ENCODE data around the gene PPP4R1.
"Not testable (repeated sequence)": the region's sequence is repeated elsewhere in the genome, so short reads cannot be mapped to it uniquely, and the experiment has no call there.

Gene PPP4R1

GRCh38 chr18:9628984-9629383 lies 14.6 kb upstream of the PPP4R1 start:
- no peak for DNase-seq (ENCODE audit: low read depth in 2 of 2)

DNA sequence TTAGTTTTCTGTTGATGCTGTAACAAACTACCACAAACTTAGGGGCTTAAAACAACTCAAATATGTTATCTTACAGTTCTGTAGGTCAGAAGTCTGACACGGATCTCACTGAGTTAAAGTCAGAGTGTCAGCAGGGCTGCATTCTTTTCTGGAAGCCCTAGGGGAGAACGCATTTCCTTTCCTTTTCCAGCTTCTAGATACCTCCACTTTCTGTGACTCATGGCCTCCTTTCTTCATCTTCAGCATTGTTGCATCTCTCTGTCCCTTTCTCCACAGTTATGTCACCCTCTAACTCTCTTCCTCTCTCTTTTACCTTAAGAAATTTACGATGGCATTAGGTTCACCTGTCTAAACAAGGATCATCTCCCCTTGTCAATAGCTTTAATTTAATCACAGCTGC lies 13.3 kb upstream of the PPP4R1 start:
- DNase-seq (ENCODE audit: low read depth in 2 of 2) = no peak

DNA sequence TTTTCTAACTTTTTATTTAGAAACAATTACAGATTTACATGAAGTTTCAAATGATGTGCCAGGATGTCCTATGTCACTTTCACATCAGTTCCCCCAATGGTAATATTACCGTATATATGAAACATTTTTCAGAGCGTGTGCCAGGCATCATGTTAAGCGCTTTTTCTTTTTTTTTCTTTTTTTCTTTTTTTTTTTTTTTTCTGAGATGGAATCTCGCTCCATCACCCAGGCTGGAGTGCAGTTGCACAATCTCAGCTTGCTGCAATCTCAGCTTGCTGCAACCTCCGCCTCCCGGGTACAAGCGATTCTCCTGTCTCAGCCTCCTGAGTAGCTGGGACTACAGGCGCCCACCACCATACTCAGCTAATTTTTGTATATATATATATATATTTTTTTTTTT lies 5.6 kb upstream of the PPP4R1 start:
- DNase-seq (ENCODE audit: low read depth in 2 of 2) = no peak

DNA sequence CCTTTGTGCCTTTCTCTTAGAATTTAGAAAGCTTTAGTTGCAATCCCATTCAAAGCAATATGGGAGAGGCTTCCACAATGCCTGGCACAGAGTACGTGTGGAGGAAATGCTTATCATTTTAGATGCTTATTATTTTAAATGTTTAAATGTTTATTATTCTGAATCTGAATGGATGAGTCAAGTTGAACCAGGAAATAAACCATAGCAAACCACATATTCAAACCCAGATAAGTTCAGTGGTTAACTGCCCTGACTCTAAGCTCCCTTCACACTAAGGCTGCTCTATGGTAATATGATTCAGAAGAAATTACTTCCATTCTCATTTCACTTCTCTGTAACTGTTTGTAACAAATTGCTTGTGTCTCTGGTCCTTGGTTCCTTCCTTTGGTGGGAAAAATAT lies 5.2 kb upstream of the PPP4R1 start:
- DNase-seq (ENCODE audit: low read depth in 2 of 2) = no peak

- no peak for DNase-seq (ENCODE audit: low read depth in 2 of 2)
These were observed 4.7 kb upstream of the PPP4R1 start for GRCh38 chr18:9619056-9619455.

- DNase-seq (ENCODE audit: low read depth in 2 of 2) = no peak
These were observed 2.7 kb upstream of the PPP4R1 start for GRCh38 chr18:9617006-9617542.

- no peak for DNase-seq (ENCODE audit: low read depth in 2 of 2)
These were observed 1.7 kb upstream of the PPP4R1 start for GRCh38 chr18:9616049-9616448.

- DNase-seq (ENCODE audit: low read depth in 2 of 2) = no peak
These were observed 980 bp upstream of the PPP4R1 start for GRCh38 chr18:9615280-9615797.

DNA sequence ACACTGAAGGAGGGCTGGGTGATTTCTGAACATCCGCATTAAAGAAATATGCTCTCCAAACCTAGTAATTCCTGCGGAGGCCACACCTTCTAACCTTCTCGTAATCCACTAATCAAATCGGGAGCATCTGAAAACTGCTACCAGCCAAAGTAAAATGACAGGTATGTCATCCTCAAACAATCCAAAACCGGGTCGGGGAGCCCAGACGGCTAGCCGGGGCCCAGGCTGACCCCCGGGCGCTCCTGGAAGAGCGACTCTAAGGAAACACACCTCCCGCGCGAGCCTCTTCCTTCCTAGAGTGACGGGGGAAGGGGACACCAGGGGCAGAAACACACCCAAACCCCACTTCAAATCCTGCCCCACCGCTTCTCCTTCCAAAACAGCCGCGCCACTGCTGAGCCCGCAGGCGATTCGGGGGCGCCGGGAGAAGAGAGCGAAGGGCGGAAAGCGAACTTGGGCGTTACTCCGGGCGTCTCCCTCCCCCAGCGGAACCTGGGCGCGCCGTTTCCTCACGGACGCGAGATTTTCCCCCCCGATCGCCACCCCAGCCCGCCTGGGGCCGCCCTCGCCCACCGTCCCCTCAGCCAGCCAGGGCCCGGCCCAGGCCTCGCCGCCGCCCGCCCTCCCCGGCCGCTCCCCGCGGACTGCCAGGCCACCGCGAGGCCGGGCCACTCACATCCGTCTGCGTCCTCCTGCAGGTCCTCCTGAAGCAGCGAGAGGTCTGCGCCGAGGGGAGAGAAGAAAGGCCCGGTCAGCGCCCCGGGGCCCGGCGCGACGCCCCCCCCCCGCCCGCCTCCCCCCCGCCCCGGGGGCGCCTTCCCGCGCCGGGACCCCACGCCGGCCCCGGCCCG lies 584 bp downstream of the PPP4R1 start:
- DNase-seq (ENCODE audit: low read depth in 2 of 2) = peak in 1 of 2 donors; percentile 2

DNA sequence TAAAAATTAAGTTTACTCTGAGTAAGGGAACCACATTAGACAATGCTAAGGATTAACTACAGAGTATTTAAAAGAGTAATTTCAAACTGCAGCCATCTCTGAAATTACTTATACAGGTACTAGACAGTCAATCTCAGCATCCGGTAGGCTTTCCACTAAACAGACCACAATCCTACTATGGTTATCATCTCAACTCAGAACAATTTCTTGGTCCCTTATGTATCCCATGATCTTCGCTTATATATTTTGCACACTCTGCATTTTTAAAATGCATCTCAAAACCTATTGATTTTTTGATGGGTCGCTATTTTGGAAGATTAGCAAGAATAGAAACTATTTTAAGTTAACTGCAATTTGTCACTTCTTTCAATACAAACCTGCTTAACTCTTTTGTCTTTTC lies 1.4 kb downstream of the PPP4R1 start:
- DNase-seq (ENCODE audit: low read depth in 2 of 2) = no peak

DNA sequence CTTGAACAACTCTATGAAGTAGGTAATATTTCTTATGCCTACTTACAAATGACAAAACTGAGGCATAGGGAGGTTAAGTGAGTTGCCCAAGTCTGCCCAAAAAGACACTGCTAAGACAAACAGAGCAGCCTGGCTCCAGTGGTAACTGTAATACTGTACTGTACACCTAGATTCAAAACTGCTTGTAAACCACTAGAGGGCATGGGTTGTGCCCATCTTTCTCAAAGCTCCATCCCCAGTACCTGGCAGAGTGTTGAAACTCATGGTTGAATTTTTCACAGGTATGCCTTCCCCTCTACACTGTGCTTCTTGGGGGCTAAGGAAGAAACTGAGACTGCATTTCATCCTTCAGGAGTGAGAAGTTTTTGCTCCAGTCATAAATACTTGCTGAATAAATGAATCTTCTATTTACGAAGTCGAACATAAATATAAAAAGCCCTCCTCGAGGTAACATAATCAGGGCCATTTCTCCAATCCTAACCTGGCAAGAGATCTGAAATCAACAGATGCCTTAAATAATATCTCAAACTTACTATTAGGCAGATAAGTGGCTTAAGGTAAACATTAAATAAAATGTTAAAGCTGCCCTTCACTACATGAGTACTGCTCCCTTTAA lies 2.0 kb downstream of the PPP4R1 start:
- DNase-seq (ENCODE audit: low read depth in 2 of 2) = peak in 1 of 2 donors; percentile 7

GRCh38 chr18:9609190-9609589 lies 5.2 kb downstream of the PPP4R1 start:
- no peak for DNase-seq (ENCODE audit: low read depth in 2 of 2)

GRCh38 chr18:9608728-9609127 lies 5.6 kb downstream of the PPP4R1 start:
- DNase-seq (ENCODE audit: low read depth in 2 of 2) = no peak

- no peak for DNase-seq (ENCODE audit: low read depth in 2 of 2)
These were observed 6.1 kb downstream of the PPP4R1 start for GRCh38 chr18:9608298-9608697.

DNA sequence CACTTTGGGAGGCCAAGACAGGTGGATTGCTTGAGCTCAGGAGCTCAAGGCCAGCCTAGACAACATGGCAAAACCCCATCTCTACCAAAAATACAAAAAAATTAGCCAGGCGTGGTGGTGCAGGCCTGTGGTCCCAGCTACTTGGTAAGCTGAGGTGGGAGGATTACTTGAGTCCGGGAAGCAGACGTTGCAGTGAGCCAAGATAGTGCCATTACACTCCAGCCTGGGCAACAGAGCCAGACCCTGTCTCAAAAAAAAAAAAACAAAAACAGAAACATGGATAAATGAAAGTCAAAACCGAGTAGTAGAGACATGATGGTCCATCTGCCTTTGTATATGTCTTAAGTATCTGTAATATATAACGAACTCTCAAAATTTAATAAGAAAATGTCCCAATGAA lies 7.2 kb downstream of the PPP4R1 start:
- not testable (repeated sequence) for DNase-seq (ENCODE audit: low read depth in 2 of 2)

DNA sequence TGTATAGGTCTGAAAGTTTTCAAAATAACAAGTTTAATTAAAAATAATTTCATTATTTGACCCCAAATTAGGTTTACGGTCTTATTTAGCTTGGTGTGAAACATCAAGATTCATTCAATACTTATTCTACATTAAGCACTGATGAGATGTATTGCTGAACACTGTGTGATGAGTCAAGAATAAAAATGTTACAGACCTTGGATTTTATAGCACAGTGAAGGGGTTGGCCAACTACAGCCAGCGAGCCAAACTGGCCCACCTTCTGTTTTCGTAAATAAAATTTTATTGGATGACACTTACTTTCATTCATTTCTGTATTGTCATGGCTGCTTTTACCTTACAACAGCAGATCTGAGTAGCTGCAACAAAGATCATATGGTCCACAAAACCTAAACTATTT lies 8.3 kb downstream of the PPP4R1 start:
- DNase-seq (ENCODE audit: low read depth in 2 of 2) = no peak

DNA sequence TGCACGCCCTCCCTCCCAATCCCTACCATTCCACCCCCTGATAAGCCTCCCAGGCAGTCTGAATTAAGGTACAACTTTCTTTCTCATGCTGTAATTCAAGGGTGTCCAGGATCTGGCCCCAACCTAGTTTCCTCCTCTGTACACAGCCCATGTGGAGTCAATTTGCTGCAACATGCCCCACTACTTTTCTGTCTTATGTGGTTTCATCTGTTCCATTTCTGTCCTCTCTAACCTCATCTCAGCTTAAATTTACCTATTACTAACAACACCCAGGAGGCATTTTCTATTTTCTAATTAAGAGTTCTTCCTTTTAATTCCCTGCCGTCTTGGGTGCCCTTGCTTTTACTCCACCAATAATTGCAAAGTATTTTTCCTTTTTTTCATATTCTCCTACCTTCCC lies 10.0 kb downstream of the PPP4R1 start:
- no peak for DNase-seq (ENCODE audit: low read depth in 2 of 2)

- no peak for DNase-seq (ENCODE audit: low read depth in 2 of 2)
These were observed 15.0 kb downstream of the PPP4R1 start for GRCh38 chr18:9599328-9599727.

- DNase-seq (ENCODE audit: low read depth in 2 of 2) = no peak
These were observed 16.8 kb downstream of the PPP4R1 start for GRCh38 chr18:9597609-9598008.

DNA sequence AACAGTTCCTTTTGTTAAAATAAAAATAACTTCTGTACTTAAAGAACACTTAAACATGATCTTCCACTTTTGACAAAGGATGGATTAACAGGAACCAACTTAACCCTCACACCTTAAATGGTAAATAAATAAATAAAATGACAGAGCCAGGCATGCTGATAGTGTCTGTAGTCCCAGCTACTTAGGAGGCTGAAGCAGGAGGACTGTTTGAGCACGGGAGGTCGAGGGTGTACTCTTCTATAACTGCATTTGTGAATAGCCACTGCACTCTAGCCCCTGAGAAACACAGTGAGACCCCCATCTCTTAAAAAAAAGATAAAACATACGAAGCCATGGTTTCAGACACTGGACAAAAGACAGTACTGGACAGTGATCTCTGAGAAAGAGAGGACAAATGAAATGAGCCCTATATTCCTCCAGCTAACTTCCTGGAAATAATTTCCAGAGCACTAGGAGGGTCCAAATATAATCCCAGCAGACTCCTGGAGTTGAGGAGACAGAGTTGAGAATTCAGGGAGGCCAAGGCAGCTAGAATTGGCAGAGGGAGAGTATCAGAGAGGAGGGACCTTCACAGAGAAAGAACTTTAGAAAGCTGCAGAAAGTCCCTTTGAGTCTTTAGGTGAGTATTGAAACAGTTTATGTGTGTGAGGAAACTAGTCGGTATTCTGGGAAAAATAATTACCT lies 17.4 kb downstream of the PPP4R1 start:
- DNase-seq (ENCODE audit: low read depth in 2 of 2) = no peak

DNA sequence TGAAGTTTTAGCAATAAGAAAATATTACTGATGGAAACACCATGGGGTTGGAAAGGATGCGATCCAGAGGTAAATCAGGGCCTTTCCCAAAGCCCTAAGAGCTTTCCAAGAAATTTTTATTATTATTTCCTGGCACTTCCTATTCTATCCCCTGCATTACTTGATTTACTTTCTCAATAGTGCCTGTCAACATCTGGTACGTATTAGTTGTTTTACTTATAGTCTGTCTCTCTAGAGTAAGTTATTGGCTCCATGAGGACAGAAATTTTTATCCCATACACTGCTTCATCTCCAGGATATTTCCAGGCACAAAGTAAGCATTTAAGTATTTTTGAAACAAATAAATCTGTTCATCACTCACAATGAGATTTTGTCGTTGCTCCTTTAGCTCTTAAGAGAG lies 18.1 kb downstream of the PPP4R1 start:
- DNase-seq (ENCODE audit: low read depth in 2 of 2) = no peak

- no peak for DNase-seq (ENCODE audit: low read depth in 2 of 2)
These were observed 19.3 kb downstream of the PPP4R1 start for GRCh38 chr18:9594823-9595596.

All from stimulated activated CD4-positive, alpha-beta T cell treated with anti-CD3 and anti-CD28 coated beads, Interleukin-15, amount 100 ng/mL, for 48 hours (primary cell).